Raji (cell line): ENCODE data around the gene HNF4A.

Source experiments
- POLR2A ChIP-seq: IDR thresholded peaks from 2 replicates; pipeline ENCODE4 v1.6.1; 2011; ENCODE audit warnings: low read depth, low read length, control low read depth; ENCODE audit not compliant: insufficient read depth

The HNF4A gene

DNA sequence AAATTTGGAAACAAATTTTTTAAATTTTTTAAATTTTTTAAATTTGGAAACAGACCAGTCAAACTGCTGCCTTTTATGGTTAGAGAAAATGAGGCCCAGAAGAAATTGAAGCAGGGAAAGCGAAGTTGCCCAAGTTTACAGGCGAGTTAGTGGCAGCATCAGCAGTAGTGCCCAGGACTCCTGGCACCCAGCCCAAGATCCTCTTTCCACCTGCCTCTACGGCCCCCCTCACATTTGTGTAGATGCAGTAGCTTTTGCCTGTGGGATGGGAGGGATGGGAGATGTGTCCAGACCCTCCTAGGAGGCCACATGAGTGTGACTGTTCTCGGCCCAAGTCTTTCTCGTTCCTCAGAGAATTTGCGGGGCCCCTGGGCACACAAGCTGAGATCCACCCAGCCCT is 49.8 kb downstream of the HNF4A start:
- no peak for TF ChIP-seq POLR2A

DNA sequence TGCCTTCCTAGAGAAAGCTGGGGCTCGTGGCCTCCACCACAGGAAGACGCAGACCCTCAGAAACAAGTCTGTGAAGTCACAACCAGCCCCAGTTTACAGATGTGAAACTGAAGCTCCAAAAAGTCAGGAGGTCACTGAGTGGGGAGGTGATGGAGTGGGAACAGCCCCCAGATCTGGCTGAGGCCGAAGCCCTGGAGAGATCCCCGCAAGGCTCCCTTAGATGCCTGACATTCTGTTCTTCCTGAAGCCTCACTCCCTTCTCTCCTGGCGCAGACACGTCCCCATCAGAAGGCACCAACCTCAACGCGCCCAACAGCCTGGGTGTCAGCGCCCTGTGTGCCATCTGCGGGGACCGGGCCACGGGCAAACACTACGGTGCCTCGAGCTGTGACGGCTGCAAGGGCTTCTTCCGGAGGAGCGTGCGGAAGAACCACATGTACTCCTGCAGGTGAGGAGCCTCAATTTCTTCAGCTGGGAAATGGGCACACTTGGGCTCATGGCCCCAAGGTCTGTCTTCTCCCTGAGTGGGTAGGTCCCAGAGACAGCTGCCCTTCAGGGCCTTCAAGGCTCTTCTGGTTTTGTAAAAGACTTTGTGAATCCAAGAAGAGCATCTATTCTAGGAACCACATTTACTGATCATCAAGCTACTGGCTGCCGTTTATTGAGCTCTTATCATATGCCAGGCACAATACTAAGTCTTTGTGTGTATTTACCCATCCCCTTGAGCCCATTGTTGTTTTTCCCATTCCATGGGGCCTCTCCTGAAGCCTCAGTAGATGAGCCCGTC is 50.5 kb downstream of the HNF4A start:
- no peak for TF ChIP-seq POLR2A

DNA sequence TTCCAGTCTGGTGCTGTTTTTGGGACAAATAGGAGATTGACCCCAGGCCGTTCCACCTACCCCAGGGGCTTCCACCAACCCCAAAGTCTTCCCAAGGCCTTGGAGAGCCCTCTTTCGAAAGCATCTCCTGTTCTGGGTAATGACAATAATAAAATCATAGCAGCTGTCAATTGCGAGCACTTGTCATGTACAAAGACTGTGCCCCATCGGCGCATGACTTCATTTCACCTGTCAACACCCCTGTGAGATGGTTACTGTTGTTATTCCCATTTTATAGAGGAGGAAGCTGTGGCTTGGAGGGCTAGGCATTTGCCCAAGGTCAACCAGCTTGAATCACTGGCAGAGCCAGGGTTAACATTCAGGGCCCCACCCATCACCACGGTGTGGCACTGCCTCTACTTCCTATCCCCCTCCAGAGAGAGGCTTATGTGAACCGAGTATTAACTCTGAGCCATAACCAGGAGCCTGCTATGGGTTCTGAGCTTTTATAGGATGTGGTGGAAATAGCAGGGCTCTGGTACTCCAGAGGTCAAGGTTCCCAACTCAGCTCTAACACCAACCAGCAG is 51.2 kb downstream of the HNF4A start:
- no peak for TF ChIP-seq POLR2A

DNA sequence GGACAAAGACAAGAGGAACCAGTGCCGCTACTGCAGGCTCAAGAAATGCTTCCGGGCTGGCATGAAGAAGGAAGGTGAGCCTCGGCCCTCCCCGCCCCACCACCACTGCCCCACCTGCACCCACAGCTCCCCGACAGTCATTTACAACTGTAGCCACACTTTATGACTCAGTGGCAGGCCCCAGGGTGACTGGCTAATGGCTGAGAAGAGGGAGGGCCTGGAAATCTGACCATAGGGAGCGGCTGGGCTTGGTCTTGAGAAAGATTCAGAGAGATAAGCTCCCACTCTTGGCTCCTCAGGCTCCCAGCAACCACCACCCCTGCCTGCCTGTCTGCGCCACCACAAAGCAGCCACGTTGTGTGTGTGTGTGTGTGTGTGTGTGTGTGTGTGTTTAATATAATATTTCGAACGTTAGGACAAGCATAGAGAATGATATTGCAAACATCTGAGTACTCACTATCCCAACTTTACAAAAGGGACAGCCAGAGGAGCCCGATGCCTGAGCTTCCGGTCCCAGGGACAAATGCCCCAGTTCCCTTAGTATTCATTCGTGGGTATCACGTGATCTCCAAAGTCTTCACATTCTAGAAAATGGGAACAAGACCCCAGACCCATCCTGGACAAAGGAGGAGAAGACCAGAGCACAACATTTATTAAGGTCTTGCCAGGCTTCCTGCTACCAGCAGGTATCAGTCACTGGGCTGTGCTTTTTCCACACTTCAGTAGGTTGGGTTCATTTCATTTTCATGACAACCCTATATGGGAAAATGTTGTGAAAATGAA is 52.1 kb downstream of the HNF4A start:
- TF ChIP-seq POLR2A, result no peak

DNA sequence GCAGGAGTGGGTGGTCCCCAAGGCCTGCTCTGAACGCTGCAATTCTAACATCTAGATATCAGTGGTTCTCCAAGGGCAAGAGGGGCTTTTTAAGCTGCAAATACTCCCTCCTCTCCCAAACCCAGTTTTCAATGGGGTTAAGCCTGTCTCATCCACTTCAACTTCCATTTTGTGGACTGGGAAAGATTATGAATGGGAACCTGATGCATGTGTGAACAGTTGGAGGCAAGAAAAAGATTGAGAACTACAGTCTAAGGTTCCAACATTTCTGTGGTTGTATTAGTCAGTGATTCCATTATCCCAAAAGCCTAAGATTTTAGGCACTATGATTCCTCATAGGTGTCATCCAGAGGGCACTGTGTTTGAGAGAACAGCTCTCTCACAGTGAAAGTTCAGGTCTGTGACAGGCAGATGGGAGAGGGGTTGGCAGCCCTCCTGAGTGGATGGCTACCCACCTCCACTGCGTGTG is 53.7 kb downstream of the HNF4A start:
- no peak for TF ChIP-seq POLR2A

DNA sequence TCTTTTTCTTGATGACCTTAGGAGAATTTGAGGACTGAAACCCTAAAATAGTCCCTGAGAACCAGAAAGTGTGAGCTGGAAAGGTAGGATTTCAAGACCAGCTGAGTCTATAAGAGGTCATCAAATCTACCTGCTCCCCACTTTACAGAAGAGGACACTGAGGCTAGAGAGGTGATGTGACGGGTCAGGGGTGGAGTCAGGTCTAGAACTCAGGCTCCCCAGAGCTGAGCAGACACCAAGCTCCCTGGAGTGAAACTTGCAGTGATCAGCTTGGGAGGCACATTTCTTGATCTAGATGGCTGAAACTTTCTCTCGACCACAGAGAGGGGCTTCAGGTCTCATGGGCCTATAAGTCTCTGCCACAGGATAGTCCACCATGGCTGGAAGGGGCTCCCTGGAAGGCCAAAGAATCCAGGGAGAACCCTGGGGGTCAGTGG is 55.1 kb downstream of the HNF4A start:
- no peak for TF ChIP-seq POLR2A

DNA sequence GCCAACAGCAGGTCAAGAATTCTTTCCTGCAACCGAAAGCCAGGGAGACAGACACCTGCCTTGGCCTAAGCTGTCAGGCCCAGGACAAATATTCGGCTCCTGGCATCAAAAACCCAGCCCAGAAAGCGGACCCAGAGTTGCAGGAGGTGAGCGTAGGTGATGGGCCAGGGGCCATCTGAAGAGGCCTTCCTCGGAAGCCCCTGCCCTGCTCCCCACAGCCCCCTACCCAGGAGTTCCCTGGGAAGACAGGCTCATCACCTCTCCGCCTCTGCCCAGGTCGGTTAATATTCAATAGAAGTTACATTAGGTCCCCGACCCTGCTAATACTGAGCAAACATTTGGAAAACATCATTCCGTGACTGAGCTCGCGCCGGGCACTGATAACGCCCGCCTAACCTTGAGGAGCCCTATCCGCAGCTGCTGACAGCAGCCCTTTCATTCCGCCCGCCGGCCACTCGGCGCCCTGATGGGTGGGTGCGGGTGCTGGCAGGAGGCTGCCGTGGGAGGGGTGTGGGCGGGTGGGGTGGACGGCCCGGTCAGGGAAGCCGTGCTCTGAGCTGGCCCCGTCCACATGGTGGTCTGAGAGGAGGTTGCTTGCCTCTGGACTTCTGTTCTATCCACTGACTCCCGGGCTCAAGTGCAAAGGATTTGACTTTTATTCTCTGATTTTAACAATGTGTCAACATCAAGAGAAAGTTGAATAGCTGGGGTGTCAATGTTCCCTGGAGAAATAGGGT is 55.7 kb downstream of the HNF4A start:
- TF ChIP-seq POLR2A, result no peak

DNA sequence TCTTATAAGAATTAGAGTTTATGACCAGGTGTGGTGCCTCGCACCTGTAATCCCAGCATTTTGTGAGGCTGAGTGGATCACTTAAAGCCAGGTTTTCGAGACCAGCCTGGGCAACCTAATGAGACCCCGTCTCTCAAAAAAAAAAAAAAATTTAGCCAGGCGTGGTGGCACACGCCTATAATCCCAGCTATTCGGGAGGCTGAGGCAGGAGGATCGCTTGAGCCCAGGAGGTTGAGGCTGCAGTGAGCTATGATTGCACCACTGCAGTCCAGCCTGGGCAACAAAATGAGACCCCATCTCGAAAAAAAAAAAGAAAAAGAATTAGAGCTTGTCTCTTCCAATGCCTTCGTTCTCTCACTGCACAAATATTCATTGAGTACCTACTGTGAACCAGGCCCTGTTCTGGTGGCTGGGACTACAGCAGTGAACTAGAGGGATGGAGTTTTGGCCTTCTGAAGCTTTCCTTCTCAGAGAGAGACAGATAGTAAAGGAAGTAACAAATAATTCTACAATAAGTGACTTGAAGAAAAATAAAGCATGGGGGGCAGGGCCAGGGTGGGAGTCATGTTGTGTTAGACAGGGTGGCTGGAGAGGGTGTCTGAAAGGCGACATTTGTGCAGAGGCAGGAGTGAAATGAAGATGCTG is 56.4 kb downstream of the HNF4A start:
- TF ChIP-seq POLR2A, result no peak

DNA sequence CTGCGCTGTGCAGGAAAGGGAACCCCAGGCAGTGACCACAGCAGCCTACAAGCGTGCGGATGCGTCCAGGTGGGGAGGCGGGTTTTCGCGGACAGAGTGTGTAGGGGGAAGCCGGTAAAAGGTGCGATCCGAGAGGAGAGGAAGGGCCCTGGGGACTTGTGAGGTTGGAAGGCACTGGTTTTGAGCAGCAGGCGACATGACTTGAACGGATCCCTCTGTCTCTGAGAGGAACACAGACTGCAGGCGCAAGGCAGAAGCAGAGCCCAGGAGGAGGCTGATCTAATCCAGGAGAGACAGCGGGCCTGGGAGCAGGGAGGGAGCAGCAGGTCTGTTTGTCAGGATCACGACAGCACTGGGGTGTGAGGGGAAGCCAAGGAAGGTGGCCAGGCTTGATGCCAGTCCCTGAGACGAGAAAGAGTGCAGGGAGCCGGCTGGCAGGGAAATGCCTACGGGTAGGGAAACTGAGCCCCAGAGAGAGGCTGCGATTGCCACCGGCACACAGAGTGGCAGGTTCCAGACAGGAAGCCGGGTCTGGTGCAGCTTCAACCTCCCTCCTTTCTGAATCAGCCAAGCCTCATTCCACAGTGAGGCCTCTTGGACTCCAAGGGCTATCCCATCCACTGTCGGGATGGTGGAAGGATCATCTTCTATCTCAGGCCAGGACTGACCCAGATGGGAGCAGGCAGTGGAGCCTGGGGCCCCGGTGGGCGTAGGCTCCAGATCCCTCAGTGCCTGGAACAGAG is 57.1 kb downstream of the HNF4A start:
- no peak for TF ChIP-seq POLR2A

DNA sequence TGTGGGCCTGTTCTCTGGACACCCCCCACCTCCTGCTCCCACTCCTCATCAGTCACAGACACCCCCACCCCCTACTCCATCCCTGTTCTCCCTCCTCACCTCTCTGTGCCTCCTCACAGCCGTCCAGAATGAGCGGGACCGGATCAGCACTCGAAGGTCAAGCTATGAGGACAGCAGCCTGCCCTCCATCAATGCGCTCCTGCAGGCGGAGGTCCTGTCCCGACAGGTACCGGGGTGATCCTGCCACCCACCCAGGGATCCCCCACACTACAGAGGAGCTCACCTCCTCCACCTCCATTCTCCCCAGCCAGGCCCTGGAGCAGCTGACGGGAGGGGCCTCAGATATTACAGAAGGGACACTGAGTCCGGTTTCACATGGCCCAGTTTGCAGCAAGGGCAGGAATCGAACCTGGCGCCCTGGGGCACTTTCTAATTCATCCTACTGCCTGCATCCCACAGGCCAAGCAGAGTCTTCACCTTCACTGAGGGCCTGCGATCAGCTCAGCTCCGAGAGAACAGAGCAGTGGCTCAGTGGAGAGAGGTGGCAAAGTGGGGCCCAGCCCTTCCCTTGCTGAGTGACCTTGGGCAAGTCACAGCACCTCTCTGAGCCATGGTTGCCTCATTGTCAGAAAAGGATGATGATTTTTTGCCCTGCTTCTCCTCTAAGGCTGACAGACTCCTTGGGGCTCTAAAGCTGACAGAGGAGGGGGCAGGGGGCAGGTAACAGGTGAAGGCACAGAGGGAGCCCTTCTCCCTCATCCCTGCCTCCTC is 58.3 kb downstream of the HNF4A start:
- TF ChIP-seq POLR2A, result no peak

DNA sequence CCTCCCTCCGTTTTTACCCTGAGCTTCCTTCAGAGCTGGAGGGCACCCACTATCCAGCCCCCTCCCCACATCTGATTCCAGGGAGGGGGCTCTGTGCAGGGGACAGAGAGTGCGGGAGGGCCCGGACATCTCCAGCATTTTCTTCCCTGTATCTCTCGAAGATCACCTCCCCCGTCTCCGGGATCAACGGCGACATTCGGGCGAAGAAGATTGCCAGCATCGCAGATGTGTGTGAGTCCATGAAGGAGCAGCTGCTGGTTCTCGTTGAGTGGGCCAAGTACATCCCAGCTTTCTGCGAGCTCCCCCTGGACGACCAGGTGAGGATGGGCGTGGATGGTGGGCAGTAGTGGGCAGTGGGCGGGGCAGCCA is 58.8 kb downstream of the HNF4A start:
- no peak for TF ChIP-seq POLR2A

DNA sequence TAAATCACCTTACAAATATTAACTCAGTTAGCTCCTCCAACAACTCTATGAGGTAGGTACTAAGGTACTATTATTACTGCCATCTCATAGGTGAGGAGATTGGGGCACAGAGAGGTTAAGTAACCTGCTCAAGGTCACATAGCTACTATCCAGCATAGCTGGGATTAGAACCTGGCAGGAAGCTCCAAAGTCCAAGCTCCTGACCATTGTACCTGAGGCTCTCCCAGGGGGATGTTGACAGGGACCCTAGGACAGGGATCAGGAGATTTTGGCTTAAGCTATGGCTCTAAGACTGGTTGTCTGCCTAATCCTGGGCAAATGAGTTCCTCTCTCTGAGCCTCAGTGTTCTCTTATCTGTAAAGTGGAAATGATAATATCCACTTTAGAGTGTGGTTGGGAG is 59.3 kb downstream of the HNF4A start:
- no peak for TF ChIP-seq POLR2A
